GM15510 (cell line): ENCODE data around the gene COQ8A.

Experiments used
- POLR2A ChIP-seq: IDR thresholded peaks from 3 replicates; pipeline ENCODE4 v1.6.1; 2011; ENCODE audit warnings: borderline replicate concordance; ENCODE audit not compliant: insufficient read length; ENCODE audit errors: extremely low read depth

COQ8A gene

DNA sequence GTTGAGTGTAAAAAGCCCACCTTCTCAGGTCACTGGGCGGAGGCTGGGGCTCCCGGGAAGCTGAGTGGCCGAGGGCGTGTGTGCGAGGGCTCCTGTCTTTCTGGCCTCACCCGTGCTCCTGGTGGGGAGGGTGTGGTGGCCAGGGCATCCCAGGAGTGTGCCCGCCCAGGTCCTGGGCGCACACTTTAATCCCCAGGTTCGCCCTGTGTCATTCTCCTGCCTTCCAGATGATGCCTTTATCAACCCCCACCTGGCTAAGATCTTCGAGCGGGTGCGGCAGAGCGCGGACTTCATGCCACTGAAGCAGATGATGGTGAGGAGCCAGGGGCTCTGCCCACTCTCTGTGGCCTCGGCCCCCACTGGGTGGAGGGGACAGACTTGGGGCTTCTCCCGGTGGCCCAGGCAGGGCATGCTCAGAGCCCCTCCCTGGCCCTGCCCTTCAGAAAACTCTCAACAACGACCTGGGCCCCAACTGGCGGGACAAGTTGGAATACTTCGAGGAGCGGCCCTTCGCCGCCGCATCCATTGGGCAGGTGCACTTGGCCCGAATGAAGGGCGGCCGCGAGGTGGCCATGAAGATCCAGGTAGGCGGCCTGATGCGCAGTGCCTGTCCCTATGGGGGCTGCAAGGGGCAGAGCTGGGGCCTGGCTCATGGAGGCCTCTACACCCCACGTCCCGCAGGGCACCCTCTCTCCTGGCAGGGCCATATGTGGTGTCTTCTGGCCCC lies 42.5 kb downstream of the COQ8A start:
- TF ChIP-seq POLR2A: no peak

DNA sequence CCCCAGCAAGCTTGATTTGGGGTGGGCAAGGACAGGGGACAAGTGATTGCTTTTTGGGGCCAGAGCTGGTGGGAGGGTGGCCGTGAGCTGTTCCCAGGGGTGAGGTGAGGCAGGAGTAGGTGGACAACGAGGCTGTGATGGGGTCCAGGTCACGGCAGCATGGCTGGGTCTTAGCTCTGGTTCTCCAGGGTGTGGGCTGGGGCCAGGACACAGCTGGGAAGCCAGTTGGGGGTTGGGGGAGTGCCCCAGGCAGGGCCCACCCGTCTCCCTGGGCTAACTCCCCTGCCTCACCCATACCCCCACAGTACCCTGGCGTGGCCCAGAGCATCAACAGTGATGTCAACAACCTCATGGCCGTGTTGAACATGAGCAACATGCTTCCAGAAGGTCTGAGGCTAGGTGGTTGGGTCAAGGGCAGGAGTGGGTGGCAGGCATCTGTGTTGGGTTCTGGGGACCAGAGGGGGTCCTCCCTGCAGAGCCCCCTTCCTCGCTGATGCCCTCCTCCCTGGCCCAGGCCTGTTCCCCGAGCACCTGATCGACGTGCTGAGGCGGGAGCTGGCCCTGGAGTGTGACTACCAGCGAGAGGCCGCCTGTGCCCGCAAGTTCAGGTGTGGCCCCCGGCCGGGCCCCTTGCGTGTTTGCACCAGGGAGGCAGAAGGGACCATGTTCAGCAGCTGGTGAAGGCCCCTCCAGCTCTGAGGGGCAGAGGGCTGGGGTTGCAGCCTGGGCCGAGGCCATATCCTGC lies 43.3 kb downstream of the COQ8A start:
- no peak for TF ChIP-seq POLR2A

DNA sequence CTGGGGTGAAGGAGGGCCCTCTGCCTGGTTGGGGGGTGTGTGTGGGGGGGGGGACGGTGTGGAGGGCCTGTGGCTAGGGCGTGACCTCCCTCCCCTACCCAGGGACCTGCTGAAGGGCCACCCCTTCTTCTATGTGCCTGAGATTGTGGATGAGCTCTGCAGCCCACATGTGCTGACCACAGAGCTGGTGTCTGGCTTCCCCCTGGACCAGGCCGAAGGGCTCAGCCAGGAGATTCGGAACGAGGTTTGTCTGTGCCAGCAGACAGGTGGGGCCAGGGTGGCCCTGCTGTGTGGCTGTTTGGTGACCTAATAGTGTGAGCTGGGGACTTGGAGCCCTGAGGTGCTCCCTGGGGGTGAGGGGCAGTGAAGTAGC lies 43.9 kb downstream of the COQ8A start:
- TF ChIP-seq POLR2A: no peak

DNA sequence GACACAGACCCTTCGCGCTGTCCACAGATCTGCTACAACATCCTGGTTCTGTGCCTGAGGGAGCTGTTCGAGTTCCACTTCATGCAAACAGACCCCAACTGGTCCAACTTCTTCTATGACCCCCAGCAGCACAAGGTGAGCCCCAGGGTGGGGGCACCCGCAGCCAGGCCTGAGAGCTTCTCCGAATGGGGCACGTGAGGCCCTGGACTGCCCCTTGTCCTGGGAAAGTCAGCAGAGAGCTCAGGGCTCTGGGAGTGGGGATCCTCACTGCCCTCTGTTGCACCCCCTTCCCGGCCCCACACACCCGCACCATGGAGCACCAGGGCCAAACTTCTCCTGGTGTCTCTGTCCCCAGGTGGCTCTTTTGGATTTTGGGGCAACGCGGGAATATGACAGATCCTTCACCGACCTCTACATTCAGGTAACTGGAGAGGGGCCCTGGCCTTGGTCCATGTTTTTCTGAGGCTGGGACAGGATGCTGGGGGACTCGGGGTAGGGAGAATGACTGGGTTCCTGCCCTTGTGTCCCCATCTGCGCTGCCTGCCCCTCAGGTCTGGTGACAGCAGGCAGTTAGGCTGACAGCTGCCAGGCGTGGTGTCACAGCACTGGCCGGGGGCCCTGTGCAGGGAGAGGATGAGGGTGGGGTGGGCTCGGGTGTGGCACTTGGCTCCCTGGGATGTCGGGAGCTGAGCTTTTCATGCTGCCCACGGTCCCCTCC lies 44.6 kb downstream of the COQ8A start:
- no peak for TF ChIP-seq POLR2A

DNA sequence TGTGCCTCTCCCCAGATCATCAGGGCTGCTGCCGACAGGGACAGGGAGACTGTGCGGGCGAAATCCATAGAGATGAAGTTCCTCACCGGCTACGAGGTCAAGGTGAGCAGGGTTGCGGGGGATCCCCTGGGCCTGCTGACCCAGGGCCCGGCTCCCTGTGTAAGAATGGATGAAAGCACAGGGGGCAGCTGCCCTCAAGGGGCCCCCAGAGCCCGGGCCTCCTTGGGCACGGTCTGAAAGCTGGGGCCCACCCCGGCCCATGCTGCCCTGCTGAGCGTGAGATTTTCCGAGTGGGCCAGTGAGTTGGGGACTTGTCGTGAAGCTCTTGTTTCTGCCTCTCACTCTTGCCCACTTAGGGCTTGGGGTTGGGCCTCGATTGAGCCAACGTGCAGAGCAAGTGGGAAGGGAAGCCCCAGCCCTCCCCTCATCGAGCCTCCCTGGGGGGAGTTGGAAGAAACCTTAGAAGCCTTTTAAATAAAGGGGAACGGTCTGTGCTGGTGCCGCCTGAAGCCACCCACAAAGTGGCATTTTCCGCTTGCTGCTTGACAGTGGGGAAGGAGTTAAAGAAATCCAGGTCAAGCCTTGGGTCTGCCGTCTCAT lies 45.2 kb downstream of the COQ8A start:
- TF ChIP-seq POLR2A: no peak

DNA sequence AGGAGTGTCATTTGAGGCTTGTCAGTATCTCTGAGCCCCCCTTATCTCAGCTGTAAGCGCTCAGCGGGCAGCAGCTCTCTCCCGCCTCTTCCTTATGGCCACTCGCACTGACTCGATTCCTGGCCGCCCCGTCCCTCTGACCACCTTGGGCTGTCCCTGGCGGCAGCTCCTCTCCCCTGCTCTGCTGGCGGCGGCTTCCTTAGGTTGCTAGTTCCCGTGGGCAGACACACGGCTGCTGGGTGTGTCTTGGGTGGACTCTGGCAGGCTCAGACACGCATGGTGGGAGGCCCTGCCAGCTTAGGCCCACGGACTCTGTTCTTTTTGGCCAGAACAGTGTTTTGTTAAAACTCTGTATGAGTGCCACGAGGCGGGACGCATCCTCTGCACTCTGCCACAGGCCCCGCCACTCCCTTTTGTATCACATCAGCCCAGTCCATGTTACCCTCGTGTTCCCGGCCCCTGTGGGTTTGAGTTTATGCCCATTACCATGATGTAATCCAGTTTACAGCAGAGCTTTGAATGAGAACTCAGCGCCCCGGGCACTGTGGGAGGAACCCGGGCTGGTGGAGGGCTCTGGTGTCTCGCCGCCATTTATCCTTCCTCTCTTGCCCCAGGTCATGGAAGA lies 45.9 kb downstream of the COQ8A start:
- TF ChIP-seq POLR2A: no peak

DNA sequence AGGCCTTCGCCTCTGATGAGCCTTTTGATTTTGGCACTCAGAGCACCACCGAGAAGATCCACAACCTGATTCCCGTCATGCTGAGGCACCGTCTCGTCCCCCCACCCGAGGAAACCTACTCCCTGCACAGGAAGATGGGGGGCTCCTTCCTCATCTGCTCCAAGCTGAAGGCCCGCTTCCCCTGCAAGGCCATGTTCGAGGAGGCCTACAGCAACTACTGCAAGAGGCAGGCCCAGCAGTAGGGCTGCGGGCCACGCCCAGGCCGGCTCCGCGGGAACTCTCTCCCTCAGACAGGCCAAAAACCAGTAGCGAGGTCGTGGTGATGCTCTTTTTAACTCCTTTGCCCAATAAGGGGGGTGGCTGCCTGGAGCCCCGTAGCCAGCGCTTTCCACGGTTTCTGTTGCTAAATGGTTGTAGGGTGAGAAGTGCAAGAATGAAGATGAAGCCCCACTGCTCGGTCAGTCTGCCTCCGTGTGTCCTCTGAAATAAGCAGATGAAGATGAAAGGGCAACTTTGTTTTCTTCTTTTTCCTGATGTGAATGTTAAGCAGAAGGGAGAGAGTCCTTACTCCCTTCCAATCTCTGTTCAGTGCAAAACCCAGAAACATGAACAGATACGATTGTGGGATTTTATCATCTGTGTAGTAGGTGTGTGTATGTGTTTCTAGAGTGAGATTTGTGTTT lies 46.5 kb downstream of the COQ8A start:
- TF ChIP-seq POLR2A: no peak

DNA sequence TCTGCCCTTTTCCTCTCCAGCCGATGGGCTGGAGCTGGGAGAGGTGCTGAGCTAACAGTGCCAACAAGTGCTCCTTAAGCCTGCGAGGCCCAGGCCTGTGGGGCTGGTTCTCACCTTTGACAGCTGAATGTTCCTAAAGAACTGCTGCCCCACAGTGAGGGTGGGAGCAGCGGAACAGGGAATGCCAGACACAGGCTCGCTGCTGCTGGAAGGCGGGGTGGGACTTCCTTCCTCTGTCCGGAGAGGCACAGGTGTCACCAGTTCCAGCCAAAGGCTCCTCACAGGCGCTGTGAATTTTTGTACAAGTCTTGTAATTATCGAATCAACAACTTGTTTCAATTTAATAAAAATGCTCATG lies 47.1 kb downstream of the COQ8A start:
- TF ChIP-seq POLR2A: no peak

DNA sequence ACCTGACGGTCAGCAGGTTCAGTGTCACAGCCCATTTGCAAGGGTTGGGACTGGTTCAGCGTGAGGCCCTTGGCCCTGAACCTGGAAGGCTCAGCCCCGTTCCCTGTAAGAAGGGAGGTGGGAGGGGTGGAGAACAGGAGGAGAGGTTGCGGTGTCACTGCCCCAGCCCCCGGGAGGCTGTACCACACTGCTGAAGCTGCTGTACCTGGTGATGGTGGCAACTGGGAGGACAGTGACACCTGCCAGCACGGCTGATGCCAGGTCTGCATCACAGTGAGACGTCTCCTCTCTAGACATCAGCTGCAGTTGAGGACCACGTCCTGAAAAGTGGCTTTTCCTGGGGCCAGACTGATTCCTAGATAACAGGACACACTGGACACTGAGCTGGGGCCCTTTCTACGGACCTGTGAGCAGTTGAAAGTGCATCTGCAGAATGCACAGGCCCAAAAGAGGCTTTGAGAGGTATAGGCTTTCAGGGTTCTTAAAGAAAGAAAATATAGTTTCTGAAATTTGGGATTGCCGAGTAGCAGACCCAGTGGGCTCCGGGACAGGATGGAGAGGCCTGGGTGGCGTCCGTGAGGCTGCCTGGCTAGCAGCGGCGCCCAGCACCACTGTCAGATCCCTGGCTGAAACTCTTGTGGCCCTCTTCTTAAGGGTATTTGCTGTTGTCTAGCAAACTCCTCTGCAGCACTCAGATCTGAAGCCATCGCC lies 47.7 kb downstream of the COQ8A start:
- TF ChIP-seq POLR2A: no peak

DNA sequence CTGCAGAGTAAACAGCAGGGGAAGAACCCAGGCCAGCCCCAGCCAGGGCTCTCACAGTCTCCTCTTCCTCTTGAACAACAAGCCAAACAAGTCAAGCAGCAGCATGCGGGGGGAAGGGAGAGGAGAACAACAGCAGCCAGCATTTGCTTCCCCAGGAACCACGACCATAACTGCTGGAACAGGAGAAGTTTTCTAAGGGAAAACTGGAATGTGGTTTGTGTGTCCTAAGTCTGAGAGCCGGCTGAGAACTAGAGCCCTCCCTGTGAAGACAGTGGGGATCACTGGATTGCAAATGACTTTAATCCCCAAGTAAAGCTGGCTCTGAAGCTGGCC lies 48.2 kb downstream of the COQ8A start:
- no peak for TF ChIP-seq POLR2A

DNA sequence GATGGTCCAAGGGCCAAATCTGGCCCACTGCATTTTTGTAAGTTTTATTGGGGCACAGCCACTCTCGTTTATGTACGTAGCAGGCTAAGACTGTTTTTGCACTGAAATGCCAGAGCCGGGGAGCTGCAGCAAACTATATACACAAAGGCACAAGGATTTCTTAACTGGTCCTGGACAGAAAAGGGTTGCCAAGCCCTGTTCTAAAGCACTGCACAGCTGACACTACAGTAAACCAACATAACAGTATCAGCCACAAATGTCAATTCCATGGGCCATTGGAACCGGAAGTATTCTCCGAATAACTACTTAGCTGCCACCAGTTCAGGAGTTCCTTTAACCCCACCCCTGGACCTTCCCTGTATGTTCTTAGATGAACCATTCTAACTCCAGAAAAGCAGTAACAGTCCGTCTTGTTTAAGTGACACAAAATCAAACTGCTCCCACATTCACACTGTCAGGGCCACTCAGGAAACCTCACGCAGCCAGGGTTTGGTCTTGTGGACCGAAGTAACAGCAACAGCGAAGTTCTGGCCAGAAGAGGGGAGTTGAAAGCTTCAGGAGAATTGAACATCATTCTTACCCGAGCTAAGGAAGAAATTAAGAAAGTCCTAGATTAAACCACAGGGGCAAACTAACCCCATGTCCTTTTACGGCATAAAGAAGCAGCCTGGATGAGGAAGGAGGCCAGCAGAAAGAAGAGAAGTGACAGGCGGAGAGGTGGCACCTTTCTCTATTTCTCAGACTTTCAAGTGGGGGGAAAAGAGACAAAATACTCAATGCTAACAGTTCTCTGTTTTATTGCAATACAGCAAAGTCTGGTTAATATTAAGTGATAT lies 49.2 kb downstream of the COQ8A start:
- TF ChIP-seq POLR2A: no peak

DNA sequence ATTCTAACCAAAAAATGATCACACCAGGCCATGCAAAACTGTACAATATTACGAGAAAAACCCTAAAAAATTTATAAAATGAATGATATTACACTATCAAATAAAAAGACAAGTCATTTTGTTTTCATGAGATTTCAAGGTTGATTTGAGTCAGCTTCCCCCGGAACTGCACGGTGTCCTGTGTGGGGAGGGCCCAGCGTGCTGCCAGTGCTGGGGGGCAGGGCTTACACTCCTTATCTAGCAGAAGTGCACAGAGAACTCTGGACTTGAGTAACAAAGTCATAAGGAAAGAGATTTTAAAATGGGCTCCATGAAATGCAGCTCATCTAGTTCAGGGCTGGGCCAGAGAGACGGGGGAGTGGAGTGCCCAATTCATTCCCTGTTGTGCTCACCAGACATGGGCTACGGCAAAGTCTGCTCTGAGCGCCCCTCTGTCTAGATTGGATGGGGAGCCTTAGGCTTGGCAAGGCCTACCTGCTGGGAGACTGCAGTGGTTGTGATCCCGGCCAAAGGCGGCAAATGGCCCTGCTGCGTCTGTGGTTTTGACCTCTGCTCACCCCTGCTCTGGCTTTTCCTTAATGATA lies 50.1 kb downstream of the COQ8A start:
- TF ChIP-seq POLR2A: no peak

DNA sequence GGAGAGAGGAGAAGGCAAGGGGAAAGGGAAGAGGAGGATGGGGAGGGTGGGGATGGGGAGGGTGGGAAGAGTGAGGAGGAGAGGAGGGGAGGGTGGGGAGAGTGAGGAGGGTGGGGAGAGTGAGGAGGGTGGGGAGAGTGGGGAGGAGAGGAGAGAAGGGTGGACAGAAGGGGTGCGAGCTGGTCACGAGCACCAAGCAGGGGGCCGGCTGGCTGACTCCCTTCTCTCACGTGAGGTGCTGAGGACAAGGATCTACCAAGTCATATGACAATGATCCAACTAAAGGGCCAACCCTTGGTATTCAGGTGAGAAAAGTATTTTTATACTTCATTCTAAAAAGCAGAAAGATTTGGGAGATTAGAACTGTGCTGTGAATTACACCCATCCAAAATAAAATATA lies 51.8 kb downstream of the COQ8A start:
- TF ChIP-seq POLR2A: no peak

DNA sequence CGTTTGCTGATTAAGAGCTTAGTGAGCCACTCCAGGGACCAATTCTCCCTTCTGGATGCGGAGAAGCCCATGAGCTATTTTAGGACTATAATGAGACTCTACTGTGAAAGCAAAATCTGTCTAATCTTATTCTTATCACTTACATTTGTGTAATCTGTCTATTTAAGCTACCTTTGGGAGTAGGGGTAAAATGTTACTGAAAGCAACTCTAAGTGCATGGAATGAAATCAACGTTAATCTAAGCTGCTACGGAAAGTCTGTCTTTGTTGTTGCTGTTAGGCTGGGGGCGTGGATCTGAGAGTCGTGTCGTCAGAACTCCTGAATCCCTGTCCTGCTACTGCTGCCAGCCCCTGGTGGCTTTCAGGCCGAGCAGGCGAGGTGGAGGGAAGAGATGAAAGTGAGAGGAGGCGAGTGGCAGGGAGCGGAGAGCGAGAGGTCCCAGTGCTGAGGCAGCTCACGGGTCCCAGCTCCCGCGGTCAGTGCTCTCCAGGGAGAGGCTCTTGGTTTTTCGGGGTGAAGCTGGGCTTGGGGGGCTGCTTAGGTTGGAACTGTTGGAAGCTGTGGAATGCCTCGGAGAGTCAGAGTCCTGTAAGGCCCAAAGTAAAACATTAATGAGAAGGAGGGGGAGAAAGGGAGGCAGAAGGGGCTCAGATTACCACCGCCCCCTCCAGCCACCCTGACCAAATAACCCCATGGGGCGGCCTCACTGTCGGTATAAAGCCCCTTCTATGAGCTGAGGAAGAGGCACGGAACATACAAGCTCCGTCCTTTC lies 53.9 kb downstream of the COQ8A start:
- TF ChIP-seq POLR2A: no peak
